GM18505 (cell line): Measurements from ENCODE around the gene CLSTN2.

Source experiments
- ATAC-seq: cut with Tn5 transposase; IDR thresholded peaks from one replicate; pipeline ENCODE4 v1.9.1; 2021; ENCODE audit not compliant: unreplicated experiment
- POLR2A ChIP-seq: IDR thresholded peaks from 4 replicates; pipeline ENCODE4 v1.6.1; 2011; ENCODE audit warnings: borderline replicate concordance; ENCODE audit not compliant: insufficient read depth, insufficient read length; ENCODE audit errors: extremely low read depth

The CLSTN2 gene

DNA sequence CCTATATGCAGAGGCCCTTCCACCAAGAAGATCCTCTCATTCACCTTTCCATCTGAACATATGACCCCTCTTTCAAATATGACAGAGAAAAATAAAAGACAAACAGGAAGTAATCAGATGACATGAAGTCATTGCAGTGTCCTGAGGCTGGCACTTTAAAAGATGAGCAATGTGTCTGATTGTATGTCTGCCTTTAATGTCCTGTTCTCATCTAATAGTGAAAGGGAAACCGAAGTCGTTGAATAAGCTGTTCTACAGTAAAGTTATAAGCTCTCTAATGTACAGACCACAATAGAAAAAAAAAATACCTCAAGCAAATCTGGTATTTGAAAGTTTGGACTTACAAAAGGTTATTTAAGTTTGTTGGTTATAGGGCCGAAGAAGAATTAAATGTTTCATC lies 243.0 kb downstream of the CLSTN2 start:
- no peak for TF ChIP-seq POLR2A
- no peak for ATAC-seq

DNA sequence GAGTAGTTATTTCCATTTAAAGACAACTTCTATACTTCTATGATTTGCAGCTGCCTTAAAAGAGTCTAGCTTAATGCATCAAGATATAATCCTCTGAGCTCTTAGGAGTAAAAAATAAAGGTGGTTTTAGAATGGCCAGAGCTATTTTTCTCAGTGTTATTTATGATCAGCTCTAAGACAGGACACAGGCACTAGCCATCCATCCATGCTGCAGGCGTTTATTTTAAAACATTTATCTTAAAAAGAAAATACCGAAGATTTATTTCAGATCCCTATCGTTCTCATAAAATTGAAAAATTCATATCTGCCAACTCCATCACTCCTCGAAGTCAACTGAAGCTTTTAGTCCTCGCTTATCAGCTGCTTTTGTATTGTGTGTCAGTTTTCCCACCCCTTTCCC lies 243.5 kb downstream of the CLSTN2 start:
- no peak for ATAC-seq
- TF ChIP-seq POLR2A: no peak

DNA sequence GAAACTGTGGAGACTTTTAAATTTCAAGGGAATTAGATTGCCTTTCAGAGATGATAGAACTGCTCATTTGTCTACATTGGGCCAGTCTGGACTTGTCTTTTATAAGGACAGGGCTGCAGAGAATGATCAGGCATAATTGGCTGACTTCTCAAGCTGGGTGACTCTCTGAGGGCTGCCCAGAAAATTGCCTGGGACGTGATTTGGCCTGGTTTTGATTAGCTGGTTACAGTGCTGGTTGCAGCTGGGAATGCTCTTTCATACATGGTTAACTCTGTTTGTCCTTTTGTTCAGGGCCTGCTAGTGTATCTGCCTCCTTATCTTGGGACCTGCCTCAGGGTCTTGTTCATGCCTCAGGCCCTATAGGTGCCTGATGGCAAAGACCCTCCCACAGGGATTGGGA lies 245.6 kb downstream of the CLSTN2 start:
- no peak for ATAC-seq
- no peak for TF ChIP-seq POLR2A

DNA sequence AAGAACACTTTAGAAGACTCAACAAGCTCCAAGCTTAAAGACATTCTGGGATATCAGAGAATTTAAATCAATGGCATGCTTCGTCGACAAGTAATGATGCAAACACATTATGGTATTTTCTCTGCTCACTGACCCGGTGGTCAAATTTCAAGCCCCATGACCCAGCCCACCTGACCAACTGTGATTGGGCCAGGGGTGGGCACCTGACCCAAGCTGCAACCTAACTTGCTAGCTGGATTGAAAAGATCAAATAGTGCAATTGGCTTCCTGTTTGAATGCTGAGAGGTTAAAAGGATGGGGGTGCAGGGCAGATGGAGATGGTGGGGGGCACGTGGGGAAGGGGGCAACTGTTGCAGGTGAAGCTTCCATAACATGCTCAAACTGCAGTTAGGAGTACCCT lies 250.4 kb downstream of the CLSTN2 start:
- TF ChIP-seq POLR2A: no peak
- ATAC-seq: no peak

DNA sequence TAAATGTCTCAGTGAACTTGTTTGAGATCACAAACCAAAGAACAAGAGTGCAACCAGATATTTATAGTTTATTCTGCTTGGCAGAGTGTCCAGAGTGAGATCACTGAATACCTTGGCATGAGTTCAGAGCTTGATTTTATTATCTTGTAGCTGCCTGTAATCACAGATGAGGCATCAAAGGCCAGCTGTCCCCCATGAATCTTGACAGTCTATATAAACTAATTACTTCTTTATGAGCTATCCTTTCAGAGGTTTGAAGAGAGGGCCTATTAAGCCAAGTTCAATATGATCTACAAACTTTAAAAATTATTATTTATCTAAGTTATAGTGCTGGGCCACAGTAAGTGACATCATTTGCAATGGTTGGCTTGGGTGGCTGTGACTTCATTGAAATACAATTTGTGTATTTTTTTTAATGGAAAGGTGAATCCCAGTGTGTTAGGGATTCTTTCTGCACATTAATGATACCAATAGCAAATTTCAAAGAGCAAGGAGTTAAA lies 251.5 kb downstream of the CLSTN2 start:
- TF ChIP-seq POLR2A: no peak
- ATAC-seq: no peak

DNA sequence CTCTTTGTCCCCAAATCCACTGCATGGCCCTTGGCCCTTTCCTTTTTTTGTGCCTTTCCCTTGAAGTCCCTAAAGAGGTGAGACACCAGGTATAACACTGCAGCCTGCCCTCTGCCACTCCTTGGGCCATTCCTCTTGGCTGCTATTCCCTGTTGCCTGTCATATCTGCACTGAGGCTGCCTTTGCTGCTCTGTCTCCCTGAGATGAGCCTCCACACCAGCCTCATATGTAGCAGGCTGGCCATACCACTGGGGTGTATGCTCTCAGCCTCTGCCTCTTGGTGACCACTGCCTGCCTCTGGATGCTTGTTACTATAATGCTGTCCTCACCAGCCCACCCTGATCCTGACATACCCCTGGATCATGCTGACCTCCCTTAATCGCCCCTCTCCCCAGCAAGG lies 252.0 kb downstream of the CLSTN2 start:
- no peak for TF ChIP-seq POLR2A
- ATAC-seq: no peak

DNA sequence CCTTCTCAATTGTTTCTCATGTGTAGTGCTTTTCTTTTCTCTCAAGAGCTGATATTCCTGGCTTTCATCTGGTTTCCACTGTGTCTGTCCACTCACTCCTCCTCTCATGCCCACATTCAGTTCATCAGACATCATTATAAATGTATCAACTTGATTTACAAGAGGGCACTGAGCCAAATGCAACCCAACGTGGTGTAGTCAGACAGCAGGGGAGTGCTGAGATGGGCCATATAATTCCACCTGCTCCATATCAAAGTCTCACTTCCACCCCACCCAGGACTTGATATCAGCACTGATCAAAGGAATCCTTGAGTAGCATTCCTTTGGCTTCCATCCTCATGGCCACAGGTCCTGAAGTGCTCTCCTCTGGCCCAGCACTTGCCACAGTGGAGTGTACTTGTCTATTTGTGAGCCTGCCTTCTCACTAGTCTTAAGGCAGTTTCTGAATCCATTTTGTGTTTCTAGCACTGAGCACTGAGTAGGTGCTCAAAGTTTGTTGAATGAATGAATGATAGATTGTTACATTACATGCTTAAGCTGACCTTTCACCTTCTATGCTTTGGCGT lies 252.8 kb downstream of the CLSTN2 start:
- TF ChIP-seq POLR2A: no peak
- ATAC-seq: no peak

DNA sequence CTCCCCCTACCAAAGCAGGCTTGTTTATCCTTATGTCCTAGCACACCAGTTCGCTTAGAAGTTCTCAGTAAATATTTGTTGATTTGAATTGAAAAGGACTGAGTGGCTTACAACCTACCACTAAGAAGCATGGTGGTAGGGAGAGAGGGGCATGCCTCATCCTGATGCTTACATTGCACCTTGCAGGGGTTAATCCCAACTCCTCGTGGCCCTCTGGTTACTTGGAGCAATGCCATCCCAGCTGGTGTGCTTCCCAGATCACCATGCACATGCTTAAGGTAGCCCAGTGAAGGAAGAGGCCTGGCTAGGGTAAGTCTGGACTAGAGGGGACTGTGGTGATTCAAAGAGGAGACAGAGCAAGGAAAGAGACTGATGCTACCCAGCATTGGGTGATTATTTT lies 253.3 kb downstream of the CLSTN2 start:
- TF ChIP-seq POLR2A: no peak
- no peak for ATAC-seq

DNA sequence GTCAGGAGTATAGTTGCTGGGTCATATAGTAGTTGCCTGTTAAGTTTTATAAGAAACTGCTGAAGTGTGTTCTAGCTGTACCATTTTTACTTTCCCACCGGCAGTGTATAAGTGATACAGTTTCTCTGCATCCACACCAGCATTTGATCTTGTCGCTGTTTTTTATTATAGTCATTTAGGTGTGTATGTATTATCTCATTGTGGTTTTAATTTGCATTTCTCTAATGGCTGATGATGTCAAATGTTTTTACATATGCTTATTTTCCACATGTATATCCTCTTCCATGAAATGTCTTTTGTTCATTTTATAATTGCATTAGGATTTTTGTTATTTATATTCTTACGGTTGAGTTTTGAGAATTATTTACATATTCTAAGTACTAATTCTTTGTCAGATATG lies 254.3 kb downstream of the CLSTN2 start:
- no peak for TF ChIP-seq POLR2A

DNA sequence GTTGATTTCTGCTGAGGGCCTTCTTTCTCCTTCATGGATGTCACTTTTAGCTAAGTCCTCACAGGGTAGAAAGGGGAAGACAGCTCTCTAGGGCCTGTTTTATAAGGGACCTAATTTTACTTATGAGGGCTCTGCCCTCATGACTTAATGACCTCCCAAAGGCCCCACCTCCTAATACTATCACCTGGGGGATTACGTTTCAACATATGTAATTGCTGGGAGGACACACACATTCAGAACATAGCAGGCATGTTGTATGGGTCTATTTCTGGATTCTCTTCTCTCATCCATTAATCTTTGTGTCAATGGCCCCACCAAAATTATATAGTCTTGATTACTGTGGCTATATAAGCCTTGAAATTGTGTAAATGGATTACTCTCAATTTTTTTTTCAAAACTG lies 255.0 kb downstream of the CLSTN2 start:
- ATAC-seq: no peak
- TF ChIP-seq POLR2A: no peak

More for the DNA sequence above, 254.3 kb downstream of the CLSTN2 start:
- ATAC-seq: no peak

DNA sequence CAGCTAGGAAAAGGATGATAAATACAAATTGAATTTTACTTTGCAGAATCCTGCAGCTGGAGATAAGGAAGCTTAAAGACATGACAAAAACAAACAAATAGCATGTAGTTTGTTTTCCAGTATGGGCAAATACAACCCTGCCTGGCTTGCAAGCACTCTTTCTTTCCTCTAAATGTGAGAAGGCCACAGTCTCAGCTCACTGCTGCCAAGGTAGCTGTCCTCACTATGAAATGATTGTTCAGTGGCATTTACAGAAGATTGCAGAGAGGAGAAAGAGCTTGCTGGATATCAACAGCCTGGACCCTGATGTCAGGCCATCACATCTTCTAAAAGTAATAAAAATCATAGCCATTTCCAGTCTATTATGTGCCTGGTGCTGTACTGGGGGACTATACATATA lies 262.0 kb downstream of the CLSTN2 start:
- TF ChIP-seq POLR2A: no peak
- ATAC-seq: no peak

DNA sequence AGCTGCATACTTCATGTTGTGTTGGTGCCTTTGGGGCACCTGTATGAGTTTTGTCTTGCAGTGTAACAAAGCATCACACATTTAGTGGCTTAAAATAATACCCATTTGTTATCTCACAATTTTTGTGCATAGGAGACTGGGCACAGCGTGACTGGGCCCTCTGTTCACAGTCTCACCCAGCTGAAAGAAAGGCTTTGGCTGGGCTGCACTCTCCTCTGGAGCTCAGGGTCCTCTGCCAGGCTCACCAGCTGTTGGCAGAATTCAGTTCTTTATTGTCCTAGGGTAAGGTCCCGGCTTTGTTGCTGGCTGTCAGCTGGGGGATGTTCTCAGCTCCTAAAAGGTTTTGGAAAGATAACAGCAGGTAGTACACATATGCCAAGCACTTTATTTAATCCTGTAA lies 263.3 kb downstream of the CLSTN2 start:
- no peak for TF ChIP-seq POLR2A
- ATAC-seq: no peak

DNA sequence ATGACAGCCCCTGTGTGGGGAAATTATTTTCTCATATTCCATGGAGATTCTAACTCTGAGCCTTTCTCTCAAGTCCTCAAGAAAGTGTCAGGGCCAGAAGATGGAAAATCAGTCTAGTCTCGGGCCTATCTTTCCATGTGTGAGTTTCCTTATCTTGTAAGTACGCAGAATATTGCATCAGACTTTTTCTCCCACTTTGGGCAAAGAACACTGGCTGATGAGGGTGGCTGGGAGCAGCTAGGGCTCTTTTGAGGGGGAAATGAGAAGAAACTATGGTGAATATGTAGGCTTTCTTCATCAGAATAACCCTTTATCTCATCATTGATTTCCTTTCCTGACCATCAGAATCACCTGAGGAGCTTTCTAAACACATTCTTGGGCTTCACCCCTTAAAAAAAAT lies 264.0 kb downstream of the CLSTN2 start:
- ATAC-seq: no peak
- no peak for TF ChIP-seq POLR2A

DNA sequence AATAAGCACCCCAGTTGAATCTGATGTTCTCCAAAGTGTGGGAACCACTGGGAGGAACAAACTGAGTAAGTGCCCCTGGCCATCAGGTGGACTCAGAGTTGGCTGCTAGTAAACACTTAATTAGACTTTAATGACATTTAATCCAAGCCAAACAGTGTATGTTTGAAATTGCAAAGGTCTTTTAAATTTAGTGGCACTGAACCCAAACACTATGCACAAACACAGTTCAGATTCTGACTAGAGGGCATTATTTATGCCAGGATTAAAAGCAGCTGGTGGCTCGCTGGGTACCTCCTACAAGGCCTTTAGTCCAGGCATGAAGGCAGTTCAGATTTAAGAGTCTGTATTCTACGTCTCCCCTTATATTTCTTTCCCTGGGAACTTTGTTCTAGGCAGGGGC lies 264.8 kb downstream of the CLSTN2 start:
- no peak for ATAC-seq
- TF ChIP-seq POLR2A: no peak

DNA sequence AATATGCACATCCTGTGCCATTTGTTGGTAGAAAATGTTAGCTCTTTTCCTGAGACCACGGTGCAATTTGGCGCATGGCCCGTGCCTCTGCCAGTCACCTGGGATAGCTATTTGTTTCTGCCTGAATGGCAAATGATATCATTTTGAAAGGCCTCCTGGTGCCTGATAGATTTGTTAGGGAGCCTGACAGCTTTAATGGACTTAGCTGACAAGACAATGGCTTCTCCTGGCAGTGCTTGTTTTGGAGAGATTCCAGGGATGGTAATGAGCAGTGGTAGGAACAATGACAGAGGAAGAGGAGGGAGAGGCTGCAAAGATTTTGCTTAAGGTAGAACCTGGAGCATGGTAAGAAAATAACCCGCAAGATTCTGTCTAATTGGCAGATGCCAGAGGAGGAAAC lies 268.5 kb downstream of the CLSTN2 start:
- ATAC-seq: no peak
- no peak for TF ChIP-seq POLR2A
